GM12801 (cell line): ENCODE measurements around the gene FAM200A.

Experiments
- TF ChIP-seq, protein P1 (sequence below): IDR thresholded peaks from one replicate; pipeline ENCODE4 v1.5.1; 2011; ENCODE audit warnings: control low read depth; ENCODE audit not compliant: insufficient read length; ENCODE audit errors: extremely low read depth

FAM200A gene

DNA sequence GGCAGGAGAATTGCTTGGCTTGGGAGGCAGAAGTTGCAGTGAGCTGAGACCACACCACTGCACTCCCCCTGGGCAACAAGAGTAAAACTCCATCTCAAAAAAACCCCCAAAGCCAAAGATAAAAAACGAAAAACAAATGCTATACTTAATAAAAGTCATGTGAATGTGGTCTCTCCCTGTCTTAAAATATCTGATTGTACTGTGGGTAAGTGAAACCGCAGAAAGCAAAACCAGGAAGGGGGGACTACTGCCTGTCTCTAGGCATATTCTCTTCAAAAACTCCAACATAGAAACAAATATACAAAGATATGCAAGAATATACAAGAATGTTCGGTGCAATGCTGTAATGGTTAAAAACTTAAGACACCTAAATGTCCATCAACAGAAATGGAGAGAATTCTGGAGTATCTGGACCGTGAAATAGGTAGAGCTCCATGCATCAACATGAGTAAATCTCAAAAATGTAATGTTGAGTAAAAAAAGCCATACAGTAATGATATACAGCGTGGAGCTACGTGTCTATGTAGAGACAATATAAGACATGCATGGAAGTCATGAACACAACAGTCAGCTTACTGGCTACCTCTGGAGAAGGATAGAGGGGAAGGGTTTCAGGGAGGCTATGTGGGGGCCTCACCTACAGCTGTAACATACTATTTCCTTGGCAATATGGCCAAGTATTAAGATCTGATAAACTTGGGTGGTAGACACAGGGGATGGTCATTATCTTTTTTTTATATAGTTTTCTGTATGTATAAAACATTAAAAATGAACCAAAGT, 54.0 kb downstream of the FAM200A start:
- TF ChIP-seq, protein P1, sequence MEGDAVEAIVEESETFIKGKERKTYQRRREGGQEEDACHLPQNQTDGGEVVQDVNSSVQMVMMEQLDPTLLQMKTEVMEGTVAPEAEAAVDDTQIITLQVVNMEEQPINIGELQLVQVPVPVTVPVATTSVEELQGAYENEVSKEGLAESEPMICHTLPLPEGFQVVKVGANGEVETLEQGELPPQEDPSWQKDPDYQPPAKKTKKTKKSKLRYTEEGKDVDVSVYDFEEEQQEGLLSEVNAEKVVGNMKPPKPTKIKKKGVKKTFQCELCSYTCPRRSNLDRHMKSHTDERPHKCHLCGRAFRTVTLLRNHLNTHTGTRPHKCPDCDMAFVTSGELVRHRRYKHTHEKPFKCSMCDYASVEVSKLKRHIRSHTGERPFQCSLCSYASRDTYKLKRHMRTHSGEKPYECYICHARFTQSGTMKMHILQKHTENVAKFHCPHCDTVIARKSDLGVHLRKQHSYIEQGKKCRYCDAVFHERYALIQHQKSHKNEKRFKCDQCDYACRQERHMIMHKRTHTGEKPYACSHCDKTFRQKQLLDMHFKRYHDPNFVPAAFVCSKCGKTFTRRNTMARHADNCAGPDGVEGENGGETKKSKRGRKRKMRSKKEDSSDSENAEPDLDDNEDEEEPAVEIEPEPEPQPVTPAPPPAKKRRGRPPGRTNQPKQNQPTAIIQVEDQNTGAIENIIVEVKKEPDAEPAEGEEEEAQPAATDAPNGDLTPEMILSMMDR, result no peak
